Measurements from ENCODE around the gene ZBTB16. TPM values are rescaled to one million over a fixed set of nuclear protein-coding genes. Genes with fewer than 3 reads are reported as not detected.

ZBTB16 gene
- polyA plus RNA-seq, 1 experiment, result not detected

- no peak overlapping the region for H3K27ac ChIP-seq (ENCODE audit: low read depth, low read length)
- CTCF ChIA-PET, result no interaction called here
- H3K9me3 ChIP-seq (ENCODE audit: control insufficient read depth, insufficient read depth, low read length), result no peaks in the 10 kb centered on the region
- no peak for TF ChIP-seq CTCF (IDR thresholded peaks at IDR 0.05; ENCODE audit: low read depth, low read length)
- H3K27me3 ChIP-seq (ENCODE audit: control insufficient read depth, insufficient read depth, low read length), result peaks cover 5% of the 10 kb centered on the region
- DNase-seq (ENCODE audit: low read depth, low spot score), result no peak
- POLR2A ChIA-PET, result no interaction called here
- H3K4me3 ChIP-seq (ENCODE audit: low read depth, low read length), result no peak overlapping the region
Measured at GRCh38 chr11:114136686-114137640, 77.5 kb downstream of the ZBTB16 start.

- no peak for DNase-seq (ENCODE audit: low read depth, low spot score)
- Histone ChIP-seq H3K27ac (ENCODE audit: low read depth, low read length) (no peak overlapping the region), H3K27me3 (ENCODE audit: control insufficient read depth, insufficient read depth, low read length) (peaks cover 8% of the 10 kb centered on the region), H3K9me3 (ENCODE audit: control insufficient read depth, insufficient read depth, low read length) (no peaks in the 10 kb centered on the region), H3K4me3 (ENCODE audit: low read depth, low read length) (no peak overlapping the region)
- TF ChIP-seq CTCF (IDR thresholded peaks at IDR 0.05; ENCODE audit: low read depth, low read length), result no peak
- CTCF ChIA-PET, result no interaction called here
- POLR2A ChIA-PET, result no interaction called here
Measured at GRCh38 chr11:114137838-114138237, 78.3 kb downstream of the ZBTB16 start.

- H3K9me3 ChIP-seq (ENCODE audit: control insufficient read depth, insufficient read depth, low read length), result no peaks in the 10 kb centered on the region
- H3K4me3 ChIP-seq (ENCODE audit: low read depth, low read length), result no peak overlapping the region
- H3K27me3 ChIP-seq (ENCODE audit: control insufficient read depth, insufficient read depth, low read length), result peaks cover 9% of the 10 kb centered on the region
- no peak for DNase-seq (ENCODE audit: low read depth, low spot score)
- no peak overlapping the region for H3K27ac ChIP-seq (ENCODE audit: low read depth, low read length)
- no peak for TF ChIP-seq CTCF (IDR thresholded peaks at IDR 0.05; ENCODE audit: low read depth, low read length)
- CTCF ChIA-PET, result no interaction called here
- POLR2A ChIA-PET, result no interaction called here
Measured at GRCh38 chr11:114138411-114138810, 78.9 kb downstream of the ZBTB16 start.

GRCh38 chr11:114140826-114141225 lies 81.3 kb downstream of the ZBTB16 start:
- DNase-seq (ENCODE audit: low read depth, low spot score), result no peak
- Histone ChIP-seq H3K4me3 (ENCODE audit: low read depth, low read length) (no peak overlapping the region), H3K27me3 (ENCODE audit: control insufficient read depth, insufficient read depth, low read length) (peaks cover 17% of the 10 kb centered on the region), H3K27ac (ENCODE audit: low read depth, low read length) (no peak overlapping the region), H3K9me3 (ENCODE audit: control insufficient read depth, insufficient read depth, low read length) (no peaks in the 10 kb centered on the region)
- ChIA-PET CTCF (no interaction called here), POLR2A (no interaction called here)
- no peak for TF ChIP-seq CTCF (IDR thresholded peaks at IDR 0.05; ENCODE audit: low read depth, low read length)

GRCh38 chr11:114141863-114142580 lies 82.5 kb downstream of the ZBTB16 start:
- H3K9me3 ChIP-seq (ENCODE audit: control insufficient read depth, insufficient read depth, low read length), result no peaks in the 10 kb centered on the region
- H3K27ac ChIP-seq (ENCODE audit: low read depth, low read length), result no peak overlapping the region
- CTCF ChIA-PET, result no interaction called here

More at GRCh38 chr11:114141863-114142580, 82.5 kb downstream of the ZBTB16 start:
- no peak overlapping the region for H3K4me3 ChIP-seq (ENCODE audit: low read depth, low read length)
- H3K27me3 ChIP-seq (ENCODE audit: control insufficient read depth, insufficient read depth, low read length), result peaks cover 15% of the 10 kb centered on the region
- no peak for TF ChIP-seq CTCF (IDR thresholded peaks at IDR 0.05; ENCODE audit: low read depth, low read length)
- POLR2A ChIA-PET, result no interaction called here
- no peak for DNase-seq (ENCODE audit: low read depth, low spot score)
